Measurements from ENCODE around the gene OLR1.
"Not testable (repeated sequence)": the region's sequence is repeated elsewhere in the genome, so short reads cannot be mapped to it uniquely, and the experiment has no call there.

The OLR1 gene

DNA sequence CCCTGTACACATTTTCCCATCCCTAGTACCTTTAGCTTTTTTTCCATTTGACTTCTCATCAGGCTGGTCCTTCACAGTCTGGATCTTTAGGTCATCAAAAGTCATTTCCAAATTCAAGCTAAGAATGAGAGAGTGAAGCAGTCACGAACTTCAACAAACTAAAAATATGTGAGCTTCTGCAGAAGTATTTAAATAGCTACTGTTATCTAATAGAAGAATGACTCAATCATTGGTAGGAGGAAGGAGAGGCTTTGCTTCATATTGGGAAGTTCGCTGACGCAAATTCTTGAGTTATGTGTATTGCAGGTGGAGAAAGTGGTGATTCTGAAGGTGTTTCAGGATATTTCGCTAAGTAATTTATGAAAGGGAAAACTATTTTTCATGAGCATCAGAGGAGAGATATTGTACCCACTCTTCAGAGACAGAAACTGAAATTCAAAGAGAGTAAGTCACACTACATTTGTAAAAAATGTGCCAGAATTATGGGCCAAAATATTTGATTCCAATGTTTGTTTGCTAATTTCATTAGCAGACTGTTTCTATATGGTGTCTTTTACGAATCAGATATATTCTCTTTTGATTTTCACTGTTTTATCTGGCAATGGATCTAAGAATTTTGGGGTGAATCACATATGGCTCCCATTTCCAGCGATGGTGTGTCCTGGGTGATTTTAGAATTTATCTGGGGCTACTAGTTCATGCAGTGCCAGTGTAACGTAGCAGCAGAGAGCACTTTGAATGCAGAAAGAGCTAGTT, at the start of gene OLR1:
OLR1 (minus strand) TSS at position 160 of the 756 bp plus-strand sequence; CDS start at position 105, 55 bp downstream.
- DNase-seq = no peak

DNA sequence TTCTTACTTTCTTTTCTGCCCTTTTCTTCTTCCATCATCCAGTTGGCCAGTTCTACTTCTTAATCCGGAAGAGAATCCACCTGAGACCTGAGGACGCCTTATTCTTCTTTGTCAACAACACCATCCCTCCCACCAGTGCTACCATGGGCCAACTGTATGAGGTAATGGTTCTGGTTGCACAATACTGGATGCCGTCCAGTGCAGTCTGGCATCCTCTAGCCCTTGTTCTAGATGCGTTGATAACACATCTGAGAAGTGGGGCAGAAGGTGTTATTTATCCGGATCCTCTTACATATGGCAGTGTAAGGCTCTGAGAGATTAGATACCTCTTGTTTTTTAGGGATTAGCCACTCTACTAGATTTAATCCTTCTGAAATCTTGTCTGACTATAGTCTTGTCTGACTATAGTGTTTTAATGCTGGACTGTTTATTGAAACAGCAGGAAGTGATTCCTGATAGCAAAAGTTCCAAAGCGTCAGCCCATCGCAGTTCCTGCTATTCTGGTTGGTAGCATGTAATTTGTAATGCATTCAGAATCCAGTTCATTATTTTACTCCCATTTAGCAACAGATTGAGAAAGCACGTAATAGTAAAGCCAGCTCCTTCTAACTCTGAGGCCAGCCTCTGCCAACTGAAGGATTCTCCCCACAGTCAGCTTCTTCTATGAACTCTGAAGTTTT, 48.6 kb upstream of the OLR1 start:
- DNase-seq = no peak

DNA sequence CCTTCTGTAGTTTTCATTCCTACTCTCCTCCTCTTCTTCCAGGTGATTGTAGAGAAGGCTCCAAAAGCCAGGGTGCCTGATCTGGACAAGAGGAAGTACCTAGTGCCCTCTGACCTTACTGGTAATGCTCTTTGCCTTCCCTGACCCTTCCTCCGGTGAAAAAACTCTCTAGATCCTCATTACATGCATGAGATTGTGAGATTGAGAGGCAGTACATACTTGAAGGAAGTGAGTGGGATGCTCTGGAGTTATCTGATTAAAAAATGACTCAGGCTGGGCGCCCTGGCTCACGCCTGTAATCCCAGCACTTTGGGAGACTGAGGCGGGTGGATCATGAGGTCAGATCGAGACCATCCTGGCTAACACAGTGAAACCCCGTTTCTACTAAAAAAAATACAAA, 46.1 kb upstream of the OLR1 start:
- DNase-seq = no peak

DNA sequence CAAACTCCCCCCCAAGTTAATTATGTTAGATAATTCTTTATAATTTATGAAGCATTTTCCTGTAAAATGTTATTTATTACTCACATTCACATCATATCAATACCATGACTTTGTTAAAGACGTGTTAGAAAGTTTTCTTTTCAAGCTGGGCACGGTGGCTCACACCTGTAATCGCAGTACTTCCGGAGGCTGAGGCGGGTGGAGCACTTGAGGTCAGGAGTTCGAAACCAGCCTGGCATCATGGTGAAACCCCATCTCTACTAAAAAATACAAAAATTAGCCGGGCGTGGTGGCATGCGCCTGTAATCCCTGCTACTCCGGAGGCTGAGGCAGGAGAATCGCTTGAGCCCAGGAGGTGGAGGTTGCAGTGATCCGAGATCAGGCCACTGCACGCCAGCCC, 44.0 kb upstream of the OLR1 start:
- DNase-seq = peak; percentile 49

DNA sequence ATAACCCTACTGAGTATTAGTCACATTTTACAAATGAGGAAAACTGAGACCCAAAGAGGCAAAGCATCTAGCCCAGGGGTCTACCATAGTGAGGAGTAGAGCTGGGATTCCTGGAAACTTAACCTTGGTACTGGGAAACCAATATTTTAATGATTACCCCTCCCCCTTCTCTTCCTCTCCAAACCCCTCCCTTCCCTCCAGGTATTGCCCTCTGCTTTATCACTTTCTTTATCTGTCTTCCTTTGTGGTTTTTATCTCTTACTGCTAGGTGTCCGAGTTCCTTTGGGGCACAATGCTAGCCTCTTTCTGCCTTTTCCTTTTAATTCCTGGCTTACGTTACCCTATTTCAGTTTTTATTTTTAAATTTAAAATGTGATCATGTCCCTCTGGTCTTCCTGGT, 43.5 kb upstream of the OLR1 start:
- no peak for DNase-seq

DNA sequence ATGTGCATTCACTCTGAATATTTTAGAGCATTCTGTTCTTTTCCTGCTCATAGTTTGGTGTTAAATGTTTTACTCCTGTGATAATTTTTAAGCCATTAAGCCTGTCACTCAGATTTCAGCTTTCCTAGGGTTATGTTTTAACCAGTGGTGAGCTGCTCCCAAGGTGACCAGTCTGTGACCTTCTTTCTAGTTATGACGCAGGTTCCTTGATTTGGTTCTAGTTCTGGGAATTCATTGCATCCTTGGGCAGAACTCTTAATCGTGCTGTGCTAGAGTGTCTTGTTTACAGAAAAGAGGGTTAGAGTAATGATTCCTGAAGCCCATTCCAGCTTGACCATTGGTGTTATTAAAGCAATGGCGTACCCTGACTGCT, 42.9 kb upstream of the OLR1 start:
- no peak for DNase-seq

DNA sequence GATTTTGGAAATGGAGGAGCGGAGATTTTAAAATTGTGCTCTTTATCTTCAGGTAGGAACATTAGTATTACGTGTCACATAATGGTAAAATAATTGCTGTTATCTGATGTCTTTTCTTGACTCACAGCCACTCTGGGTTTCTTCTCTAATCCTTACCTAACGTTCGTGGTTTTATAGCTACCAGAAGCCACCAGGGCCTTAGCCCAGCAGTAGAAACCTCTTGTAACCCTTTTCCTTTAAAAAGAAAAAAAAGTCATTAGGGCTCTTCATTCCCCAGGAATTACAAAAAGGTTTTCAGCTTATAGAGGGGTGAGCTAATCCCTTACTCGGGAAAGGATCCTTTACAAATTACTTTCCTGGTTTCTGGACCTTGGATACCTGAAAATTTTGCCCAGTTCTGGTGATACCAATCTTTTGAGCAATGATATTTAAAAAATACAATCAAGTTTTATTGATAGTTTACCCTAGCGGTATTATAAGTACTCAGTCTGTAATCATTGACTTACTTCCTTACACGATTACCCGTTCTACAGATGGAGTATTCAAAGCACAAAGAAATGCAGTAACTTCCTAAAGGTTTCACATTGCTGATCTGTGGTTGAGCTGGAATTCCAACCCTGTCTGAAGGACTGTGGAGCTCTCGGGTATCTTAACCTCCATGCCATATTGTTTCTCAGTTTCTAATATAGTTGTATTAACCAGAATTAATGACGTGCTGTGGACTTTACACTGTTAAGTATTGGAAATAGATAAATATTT, 42.4 kb upstream of the OLR1 start:
- no peak for DNase-seq

DNA sequence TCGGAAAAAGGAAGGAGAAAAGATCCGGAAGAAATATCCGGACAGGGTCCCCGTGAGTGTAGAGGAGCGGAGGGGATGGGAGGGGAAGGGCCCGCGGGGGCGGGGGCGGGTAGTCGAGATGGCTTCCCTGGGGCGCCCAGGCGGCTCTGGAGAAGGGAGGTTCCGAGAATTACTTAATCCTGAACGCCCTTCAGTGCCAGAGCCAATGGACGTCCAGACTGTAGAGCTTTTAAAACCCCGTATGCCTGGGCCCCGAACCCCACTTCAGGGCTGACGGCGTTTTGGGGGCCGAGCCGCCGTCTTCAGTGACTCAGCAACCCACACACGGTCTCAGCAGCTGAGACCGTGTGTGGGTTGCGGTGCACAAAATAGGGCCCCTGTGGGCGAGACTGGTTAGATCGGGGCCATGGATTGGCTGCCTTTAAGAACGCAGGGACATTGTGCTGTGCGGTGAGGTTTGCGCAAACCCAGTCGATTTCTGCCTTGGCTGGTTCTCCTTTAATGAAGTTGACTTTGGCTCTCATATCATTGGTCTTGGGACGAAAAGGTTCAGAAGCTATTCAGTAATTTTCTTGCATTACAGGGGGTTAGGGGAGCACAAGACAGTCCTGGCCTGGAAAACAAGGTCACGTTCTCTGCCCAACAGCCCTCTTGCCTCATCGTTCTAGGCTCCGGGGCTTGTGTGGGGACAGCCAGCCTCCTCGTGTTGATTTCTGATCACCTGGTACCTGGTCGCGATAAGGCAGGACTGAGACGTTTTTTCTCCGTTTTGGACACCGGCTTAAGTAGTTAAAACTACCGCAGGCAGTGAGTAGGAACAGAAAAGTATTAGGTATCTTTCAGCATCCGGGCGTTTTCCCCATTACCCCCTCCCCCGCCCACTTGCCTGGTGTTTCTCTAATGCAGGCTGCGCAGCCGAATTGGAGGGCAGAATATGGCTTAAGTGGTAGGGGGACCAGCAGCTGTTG, 41.5 kb upstream of the OLR1 start:
- DNase-seq = peak; percentile 88

DNA sequence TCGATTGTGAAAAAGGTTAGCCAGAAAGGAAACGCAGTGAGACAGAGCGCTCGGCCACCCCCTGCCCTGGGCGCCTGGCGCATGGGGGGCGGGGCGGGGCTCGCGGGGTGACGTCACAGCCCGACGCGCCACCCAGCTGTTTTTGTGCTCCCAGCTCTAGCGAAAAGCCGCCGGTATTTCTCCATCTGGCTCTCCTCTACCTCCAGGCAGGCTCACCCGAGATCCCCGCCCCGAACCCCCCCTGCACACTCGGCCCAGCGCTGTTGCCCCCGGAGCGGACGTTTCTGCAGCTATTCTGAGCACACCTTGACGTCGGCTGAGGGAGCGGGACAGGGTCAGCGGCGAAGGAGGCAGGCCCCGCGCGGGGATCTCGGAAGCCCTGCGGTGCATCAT, 40.8 kb upstream of the OLR1 start, which contains the start of gene GABARAPL1:
GABARAPL1 (plus strand) TSS at position 139 of the 393 bp plus-strand sequence; CDS start at position 392, 253 bp downstream.
- DNase-seq = peak; percentile 81

DNA sequence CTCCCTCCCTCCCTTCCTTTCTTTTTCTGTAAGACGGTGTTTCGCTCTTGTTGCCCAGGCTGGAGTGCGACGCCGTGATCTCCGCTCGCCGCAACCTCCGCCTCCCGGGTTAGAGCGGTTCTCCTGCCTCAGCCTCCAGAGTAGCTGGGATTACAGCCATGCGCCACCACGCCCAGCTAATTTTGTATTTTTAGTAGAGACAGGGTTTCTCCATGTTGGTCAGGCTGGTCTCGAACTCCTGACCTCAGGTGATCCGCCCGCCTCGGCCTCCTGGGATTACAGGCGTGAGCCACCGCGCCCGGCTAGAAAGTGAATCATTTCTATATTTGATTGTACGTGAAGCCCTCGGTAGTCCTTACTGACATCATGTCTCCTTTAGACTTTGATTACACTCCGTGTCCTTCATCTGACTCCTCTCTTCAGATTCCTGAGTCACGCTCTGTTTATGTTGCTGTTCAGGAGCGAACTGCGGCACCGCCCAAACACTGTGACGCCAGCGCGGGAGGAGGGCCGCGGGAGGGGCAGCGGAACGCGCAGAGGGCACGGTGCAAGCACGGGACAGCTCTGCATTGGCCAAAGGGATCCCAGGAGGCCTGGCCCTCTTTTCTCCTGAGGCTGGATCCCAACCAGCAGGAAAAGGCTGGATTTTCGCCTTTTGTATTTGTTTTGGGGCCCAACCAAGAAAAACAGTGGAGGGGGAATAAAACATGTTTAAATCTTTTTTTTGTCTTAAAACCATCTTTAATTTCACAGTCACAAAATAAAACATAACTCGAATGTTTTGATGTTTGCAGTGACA, 40.2 kb upstream of the OLR1 start:
- DNase-seq = peak; percentile 93

DNA sequence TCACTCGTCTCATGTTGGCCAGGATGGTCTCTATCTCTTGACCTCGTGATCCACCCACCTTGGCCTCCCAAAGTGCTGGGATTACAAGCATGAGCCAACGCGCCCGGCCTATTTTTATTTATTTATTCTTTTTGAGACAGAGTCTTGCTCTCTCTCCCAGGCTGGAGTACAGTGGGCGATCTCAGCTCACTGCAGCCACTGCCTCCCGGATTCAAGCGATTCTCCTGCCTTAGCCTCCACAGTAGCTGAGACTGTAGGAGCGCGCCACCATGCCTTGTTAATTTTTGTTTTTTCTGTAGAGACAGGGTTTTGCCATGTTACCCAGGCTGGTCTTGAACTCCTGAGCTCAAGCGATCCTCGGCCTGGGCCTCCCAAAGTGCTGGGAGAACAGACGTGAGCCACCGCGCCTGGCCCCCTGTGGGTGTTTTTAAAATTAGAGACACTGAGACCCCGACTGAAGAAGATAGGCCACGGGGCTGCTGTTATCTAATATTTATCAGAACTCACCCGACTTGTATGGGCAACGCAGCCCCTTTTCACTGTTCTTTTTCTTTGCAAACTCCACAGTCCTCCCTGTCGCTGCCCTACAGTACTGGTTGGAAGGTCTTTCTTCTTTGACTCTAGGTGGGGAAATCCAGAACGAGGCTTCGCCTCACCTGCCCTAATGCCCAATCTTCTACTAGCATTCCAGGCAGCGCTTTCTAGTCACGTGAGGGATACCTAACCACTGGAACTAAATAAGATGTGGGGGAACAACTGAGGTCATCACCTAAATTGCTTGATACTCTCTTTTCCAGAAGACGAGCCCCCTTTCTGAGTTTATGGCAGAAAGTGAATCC, 39.4 kb upstream of the OLR1 start:
- no peak for DNase-seq

DNA sequence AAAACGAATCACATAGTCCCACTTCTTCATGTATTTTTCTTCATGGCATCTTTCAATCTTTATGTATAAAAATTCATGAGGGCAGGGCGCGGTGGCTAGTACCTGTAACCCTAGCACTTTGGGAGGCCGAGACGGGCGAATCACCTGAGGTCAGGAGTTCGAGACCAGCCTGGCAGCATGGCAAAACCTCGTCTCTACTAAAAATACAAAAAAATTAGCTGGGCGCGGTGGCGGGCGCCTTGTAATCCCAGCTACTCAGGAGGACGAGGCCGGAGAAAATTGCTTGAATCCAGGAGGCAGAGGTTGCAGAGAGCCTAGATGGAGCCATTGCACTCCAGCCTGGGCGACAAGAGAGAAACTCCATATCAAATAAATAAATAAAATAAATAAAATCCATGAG, 38.3 kb upstream of the OLR1 start:
- DNase-seq = no peak

DNA sequence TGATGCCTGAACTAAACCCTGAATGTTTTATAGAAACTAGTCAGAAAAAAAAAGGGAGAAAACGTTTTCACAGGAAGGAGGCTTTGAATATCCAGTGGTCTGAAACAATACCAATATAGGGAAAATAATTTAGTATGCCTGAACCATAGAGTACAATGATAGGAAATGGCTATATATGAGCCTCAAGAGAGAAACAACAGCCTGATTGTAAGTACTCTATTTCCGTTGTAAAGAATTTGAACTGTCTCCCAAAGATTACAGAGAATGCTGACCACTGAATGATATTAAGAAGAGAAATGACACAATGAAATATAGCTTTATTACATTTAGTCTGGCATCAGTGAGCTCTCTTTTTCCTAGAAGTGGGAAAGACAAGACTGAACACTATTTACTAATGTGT, 35.2 kb upstream of the OLR1 start:
- DNase-seq = no peak

DNA sequence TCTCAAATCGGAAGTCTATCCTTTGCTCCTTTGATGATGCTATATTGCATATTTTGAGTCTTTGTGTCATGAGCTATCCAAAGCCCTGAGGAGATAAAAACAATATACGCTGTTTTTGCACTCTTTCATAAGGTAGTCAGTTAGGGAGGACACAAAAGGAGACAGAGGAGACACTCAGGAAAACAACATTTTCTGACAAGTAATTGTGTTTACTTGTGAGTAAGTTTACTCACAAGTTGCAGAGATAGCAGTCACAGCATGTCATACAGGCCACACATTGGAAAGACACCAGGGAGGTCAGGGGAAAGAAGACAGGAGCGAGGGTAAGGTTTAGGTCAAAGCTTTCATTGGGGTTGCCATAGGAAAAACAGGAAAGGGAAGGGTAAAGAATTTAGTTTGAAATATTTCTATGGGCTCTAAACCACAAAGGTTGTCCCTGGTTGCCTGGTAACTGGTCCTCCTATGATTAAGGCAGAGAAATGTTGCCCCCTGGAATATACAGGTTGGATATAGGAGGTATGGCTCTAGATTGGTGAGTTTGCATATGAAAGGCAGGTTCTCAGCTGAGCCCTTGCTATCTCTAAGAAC, 33.4 kb upstream of the OLR1 start:
- DNase-seq = no peak

DNA sequence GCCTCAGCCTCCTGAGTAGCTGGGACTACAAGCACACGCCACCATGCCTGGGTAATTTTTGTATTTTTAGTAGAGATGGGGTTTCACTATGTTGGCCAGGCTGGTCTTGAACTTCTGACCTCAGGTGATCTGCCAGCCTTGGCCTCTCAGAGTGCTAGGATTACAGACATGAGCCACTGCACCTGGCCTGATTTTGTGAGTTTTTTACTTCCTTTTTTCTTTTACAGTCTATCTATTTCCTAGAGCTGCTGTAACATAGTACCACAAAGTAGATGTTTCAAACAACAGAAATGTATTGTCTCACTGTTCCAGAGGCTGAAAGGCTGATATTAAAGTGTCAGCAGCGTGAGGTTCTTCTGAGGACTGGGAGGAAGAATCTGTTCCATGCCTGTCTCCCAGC, 32.6 kb upstream of the OLR1 start:
- DNase-seq = not testable (repeated sequence)

DNA sequence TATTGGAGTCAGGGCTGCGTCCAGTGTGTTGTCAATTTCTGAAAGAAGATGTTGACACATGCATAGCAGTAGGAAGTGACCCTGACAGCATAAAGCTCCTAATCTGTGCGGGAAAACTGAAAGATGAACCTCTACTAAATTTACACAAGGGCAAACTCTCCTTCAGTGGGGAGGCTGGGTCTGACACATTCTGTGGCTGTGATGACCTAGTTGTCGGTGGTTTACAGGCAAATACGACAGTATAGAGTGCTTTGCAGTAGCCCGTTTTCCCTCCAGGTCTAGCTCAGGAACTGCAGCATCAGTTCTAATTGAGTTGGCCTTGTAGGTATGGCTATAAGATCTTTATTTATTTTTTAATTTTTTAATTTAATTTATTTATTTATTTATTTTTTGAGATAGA, 25.9 kb upstream of the OLR1 start:
- no peak for DNase-seq

DNA sequence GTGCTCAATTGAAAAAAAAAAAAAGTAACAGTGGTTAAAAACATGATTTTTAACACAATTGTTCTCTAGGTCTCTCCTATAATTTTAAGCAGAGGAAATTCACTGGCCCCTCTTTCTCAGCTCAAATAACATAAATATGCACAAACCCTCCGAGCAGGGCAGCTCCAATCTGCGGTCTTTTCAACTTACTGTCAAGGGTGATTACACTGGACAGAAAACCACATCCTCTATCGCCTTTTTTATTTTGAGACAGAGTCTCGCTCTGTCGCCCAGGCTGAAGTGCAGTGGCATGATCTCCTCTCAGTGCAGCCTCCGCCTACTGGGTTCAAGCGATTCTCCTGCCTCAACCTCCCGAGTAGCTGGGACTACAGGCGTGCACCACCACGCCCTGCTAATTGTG, 24.3 kb upstream of the OLR1 start:
- DNase-seq = no peak

DNA sequence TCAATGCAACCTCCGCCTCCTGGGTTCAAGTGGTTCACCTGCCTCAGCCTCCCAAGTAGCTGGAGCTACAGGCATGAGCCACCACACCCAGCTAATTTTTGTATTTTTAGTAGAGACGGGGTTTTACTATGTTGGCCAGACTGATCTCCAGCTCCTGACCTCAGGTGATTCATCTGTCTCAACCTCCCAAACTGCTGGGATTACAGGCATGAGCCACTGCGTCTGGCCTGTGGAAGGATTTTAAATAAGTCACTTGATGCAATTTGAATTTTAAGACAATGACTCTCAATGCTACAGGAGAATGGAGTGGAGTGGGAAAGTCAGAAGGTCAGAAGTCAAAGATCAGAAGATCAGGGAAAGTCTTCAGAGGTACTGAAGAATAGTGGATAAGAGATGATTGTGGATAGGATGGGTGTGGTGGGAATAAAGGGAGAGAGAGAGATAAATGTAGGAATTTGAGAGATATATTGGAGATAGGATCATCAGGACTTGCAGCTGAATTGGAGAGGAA, 22.3 kb upstream of the OLR1 start:
- DNase-seq = no peak

DNA sequence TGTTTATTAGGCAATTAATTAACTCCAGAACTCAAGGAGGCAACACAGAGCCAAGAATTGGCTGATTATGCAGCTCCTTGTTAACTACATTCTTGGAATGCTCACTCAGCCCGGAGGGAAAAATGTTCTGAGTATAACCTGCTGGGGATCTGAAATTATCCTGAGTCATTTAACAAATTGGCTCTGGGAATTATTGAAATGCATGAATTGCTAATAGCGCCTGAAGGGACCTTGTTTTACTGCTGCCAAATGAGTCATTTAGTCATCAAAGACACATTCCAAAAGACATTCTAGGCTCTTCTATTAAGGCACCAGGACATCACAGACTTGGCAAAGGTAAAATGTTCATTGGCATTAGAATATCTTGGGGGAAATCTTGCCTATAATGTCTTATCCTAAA, 19.9 kb upstream of the OLR1 start:
- no peak for DNase-seq

All from stimulated activated CD8-positive, alpha-beta memory T cell treated with anti-CD3 and anti-CD28 coated beads, Interleukin-4, amount 100 ng/mL, for 48 hours (primary cell).